ENCODE data around the gene BCL2.

- TF ChIP-seq POLR2A (IDR thresholded peaks at IDR 0.05): no peak
- no peak for TF ChIP-seq POLR2AphosphoS5 (IDR thresholded peaks at IDR 0.05; ENCODE audit: insufficient read depth in 1 of 2, low read depth in 1 of 2)
- no peak for TF ChIP-seq CTCF (IDR thresholded peaks at IDR 0.05)
Measured at GRCh38 chr18:63142594-63143225, 176.9 kb downstream of the BCL2 start.
